GM10248 (cell line): ENCODE data around the gene CREB3L4.

Source experiments
- CTCF ChIA-PET: fragments of 300-600 bp; sonication (Branson Sonifier 250); formaldehyde crosslinking; extraction: SDS; loops from one replicate; lab custom pipeline; 2021; ENCODE audit warnings: antibody characterized with exemption; lab: Yijun Ruan, JAX
- POLR2A ChIA-PET: fragments of 350-650 bp; sonication (Branson Sonifier 250); formaldehyde crosslinking; extraction: SDS; loops from one replicate; lab custom pipeline; 2020; ENCODE audit warnings: antibody characterized with exemption; lab: Yijun Ruan, JAX
- DNase-seq: peaks from one replicate; pipeline ENCODE4 v3.0.0; 2012; ENCODE audit errors: extremely low spot score
- TF ChIP-seq, protein P1 (sequence below): IDR thresholded peaks from 2 replicates; pipeline ENCODE4 v1.5.1; 2012; ENCODE audit warnings: mild to moderate bottlenecking, low read depth; ENCODE audit errors: extremely low read depth, missing control alignments, control extremely low read depth

CREB3L4 gene

DNA sequence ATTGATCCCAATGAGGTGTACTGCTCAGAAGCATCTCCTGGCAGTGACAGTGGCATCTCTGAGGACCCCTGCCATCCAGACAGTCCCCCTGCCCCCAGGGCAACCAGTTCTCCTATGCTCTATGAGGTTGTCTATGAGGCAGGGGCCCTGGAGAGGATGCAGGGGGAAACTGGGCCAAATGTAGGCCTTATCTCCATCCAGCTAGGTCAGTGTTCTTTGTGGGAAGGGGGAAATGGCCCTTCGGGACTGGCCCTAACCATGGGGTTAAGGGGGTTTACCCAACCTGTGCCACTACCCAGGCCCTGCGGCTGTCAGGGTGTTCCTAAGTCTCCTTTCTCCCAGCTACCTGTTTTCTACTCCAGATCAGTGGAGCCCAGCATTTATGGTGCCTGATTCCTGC lies 1.3 kb downstream of the CREB3L4 start:
- DNase-seq = no peak
- TF ChIP-seq, protein P1, sequence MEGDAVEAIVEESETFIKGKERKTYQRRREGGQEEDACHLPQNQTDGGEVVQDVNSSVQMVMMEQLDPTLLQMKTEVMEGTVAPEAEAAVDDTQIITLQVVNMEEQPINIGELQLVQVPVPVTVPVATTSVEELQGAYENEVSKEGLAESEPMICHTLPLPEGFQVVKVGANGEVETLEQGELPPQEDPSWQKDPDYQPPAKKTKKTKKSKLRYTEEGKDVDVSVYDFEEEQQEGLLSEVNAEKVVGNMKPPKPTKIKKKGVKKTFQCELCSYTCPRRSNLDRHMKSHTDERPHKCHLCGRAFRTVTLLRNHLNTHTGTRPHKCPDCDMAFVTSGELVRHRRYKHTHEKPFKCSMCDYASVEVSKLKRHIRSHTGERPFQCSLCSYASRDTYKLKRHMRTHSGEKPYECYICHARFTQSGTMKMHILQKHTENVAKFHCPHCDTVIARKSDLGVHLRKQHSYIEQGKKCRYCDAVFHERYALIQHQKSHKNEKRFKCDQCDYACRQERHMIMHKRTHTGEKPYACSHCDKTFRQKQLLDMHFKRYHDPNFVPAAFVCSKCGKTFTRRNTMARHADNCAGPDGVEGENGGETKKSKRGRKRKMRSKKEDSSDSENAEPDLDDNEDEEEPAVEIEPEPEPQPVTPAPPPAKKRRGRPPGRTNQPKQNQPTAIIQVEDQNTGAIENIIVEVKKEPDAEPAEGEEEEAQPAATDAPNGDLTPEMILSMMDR = no peak
- ChIA-PET POLR2A (interaction anchor here (0.7 to 4.2 kb wide), 3 partner anchors 8 to 179 kb away, joined by 3 to 31 read pairs (median 5); partner anchors contain the start of genes DENND4B and JTB), CTCF (interaction anchor here (0.7 to 4.6 kb wide), 5 partner anchors 9 to 366 kb away, joined by 3 to 30 read pairs (median 10); partner anchors contain the start of genes JTB and RAB13)

DNA sequence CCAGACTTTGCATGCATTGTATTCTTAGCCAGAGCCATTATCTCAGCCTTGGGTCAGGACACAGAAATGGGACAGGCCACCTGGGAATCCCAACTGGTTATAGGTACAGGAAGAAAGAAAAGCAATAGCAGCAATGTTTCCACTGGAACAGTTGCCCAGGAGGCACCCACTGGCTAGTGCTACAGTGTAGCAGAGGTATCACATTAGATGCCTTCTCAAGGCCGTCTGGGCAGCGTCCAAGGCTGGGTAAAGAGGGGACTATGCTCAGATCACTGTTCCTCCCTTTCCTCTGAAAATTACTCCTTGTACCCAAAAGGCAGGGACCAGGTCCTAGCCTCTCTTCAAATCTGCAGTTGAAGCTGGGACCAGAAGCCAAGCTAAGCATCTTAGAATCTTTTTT lies 2.6 kb downstream of the CREB3L4 start:
- CTCF ChIA-PET = no interaction called here
- POLR2A ChIA-PET = interaction anchor here (0.5 to 1.3 kb wide), 4 partner anchors 20 to 364 kb away, joined by 4 to 9 read pairs (median 6); partner anchors contain the start of gene RPS27
- DNase-seq = no peak
- TF ChIP-seq, protein P1 = no peak

DNA sequence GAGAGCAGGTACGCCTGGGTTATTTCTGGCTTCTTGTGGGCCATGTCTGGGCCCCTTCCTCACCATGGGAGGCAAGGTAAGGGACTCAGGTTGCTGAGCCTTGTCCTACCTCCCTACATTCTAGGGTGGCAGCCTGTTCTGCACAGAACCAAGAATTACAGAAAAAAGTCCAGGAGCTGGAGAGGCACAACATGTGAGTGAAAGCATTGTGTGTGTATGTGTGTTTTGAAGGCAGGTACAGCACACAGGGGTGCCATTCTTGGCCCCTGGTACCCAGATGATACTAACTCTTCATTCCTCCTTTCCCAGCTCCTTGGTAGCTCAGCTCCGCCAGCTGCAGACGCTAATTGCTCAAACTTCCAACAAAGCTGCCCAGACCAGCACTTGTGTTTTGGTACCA lies 5.4 kb downstream of the CREB3L4 start:
- no peak for DNase-seq
- TF ChIP-seq, protein P1 = no peak
- ChIA-PET POLR2A (interaction anchor here (0.6 kb wide), 1 partner anchor 1486 kb away, joined by 4 read pairs; no protein-coding TSS in a partner anchor), CTCF (interaction anchor here (1.9 to 2.9 kb wide), 2 partner anchors 14 to 176 kb away, joined by 11 to 14 read pairs; partner anchors contain the start of gene RAB13)

DNA sequence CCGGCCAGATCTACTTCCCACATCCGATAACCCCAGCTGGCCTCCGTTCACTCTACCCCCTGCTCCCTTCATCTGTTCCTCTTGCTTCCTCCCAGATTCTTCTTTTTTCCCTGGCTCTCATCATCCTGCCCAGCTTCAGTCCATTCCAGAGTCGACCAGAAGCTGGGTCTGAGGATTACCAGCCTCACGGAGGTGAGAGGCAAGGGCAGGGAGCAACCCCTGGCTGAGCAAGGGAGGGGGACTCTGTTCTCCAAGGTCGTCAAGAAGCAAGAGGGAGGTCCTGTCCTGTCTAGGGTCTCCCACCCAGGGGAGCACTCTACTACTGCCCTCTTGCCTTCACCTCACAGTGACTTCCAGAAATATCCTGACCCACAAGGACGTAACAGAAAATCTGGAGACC lies 5.8 kb downstream of the CREB3L4 start:
- TF ChIP-seq, protein P1 = no peak
- CTCF ChIA-PET = interaction anchor here (1.9 to 2.9 kb wide), 3 partner anchors 13 to 176 kb away, joined by 9 to 14 read pairs (median 11); partner anchors contain the start of gene RAB13
- DNase-seq = no peak
- POLR2A ChIA-PET = interaction anchor here (0.6 kb wide), 1 partner anchor 1486 kb away, joined by 4 read pairs; no protein-coding TSS in a partner anchor

DNA sequence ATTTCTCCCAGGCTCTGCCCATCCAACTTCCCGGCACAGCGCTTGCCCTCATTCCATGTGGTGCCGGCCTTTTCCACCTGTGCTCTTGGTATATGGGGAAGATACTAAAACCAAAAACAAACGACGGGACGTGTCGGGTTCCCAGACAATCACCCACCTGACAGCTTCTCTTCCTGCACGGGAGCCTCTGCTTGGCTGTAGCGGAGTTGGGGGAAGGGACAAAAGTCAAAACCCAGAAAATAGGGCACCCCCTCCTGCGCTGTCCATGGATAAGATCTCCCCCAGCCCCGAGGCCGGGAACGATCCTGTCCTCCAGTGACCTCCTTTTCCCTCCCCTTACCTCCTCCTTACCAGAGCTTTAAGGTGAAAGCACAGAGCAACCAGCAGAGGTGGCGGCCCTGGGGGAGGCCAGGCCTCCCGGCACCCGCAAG lies 9.1 kb downstream of the CREB3L4 start:
- ChIA-PET POLR2A (interaction anchor here (0.6 to 3.2 kb wide), 6 partner anchors 9 to 338 kb away, joined by 3 to 31 read pairs (median 9); partner anchors contain the start of genes CREB3L4, DENND4B, RPS27 and SLC39A1), CTCF (interaction anchor here (0.8 to 4.4 kb wide), 13 partner anchors 8 to 208 kb away, joined by 3 to 36 read pairs (median 6); partner anchors contain the start of genes CREB3L4, DENND4B, GATAD2B and RAB13)
- no peak for DNase-seq
- TF ChIP-seq, protein P1 = no peak
